ENCODE measurements around the gene FIBP. TPM values are rescaled to one million over a fixed set of nuclear protein-coding genes. Genes with fewer than 3 reads are reported as not detected.
A peak's percentile ranks its signal among the peaks of the same experiment; 100 is the strongest.

Gene FIBP
- total and polyA plus RNA-seq, 10 of the 15 experiments (the other 5 are each of a cell fraction or from before 2014, with no cell fraction given) = 65.1 to 182 (median 94.6) TPM

DNA sequence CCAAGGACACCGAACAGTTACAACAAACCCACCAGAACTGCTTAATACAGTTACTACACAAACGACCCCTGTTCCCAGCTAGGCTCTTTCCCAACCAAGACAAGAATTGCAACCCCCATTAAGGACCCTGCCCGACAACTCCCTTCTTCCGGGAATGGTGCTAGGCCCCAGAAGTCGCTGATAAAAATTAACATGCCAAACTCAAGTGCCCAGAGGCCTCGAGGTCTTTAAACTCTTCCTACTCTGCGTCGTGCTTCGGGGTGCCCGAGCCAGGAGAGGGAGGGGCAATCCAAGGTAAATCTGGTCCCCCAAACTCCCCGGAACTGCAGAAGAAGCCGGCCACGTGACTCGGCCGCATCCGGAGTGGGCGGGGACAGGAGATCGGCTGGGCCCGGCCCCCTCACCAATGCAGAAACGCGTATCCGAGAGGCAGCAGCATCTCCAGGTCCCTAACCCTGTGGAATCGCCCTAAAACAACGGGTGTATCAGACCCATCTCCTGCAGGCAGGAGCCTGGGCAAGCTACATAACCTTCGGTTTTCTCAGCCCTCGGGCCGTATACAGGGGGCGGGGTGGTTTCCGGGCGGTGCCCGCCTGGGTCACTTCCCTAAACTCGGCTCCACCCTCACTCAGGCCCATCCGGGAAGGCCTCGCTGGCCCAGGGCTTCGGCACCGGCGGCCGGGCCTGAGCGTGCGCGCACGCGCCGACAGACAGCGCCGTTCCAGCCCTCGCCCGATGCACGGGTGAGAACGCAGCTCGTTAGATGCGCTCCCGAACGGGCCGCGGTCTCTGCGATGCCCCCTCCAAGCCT is 31.4 kb downstream of the FIBP start (continued):
- TF ChIP-seq, protein P1, sequence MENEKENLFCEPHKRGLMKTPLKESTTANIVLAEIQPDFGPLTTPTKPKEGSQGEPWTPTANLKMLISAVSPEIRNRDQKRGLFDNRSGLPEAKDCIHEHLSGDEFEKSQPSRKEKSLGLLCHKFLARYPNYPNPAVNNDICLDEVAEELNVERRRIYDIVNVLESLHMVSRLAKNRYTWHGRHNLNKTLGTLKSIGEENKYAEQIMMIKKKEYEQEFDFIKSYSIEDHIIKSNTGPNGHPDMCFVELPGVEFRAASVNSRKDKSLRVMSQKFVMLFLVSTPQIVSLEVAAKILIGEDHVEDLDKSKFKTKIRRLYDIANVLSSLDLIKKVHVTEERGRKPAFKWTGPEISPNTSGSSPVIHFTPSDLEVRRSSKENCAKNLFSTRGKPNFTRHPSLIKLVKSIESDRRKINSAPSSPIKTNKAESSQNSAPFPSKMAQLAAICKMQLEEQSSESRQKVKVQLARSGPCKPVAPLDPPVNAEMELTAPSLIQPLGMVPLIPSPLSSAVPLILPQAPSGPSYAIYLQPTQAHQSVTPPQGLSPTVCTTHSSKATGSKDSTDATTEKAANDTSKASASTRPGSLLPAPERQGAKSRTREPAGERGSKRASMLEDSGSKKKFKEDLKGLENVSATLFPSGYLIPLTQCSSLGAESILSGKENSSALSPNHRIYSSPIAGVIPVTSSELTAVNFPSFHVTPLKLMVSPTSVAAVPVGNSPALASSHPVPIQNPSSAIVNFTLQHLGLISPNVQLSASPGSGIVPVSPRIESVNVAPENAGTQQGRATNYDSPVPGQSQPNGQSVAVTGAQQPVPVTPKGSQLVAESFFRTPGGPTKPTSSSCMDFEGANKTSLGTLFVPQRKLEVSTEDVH (IDR thresholded peaks at IDR 0.05; ENCODE audit: low read depth, partially characterized antibody) = peak; percentile 85
- 0 out of 2 replicates have a peak, but pooled peaks have one; percentile 6 for TF ChIP-seq ZNF384 (IDR thresholded peaks at IDR 0.05; ENCODE audit: borderline replicate concordance, low read depth, low read length)
- TF ChIP-seq, protein P2, sequence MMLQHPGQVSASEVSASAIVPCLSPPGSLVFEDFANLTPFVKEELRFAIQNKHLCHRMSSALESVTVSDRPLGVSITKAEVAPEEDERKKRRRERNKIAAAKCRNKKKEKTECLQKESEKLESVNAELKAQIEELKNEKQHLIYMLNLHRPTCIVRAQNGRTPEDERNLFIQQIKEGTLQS (IDR thresholded peaks at IDR 0.05; ENCODE audit: borderline replicate concordance, extremely low read depth, low read depth, low read length) = peak; percentile 65; the same call in 1 of the 2 replicates
- TF ChIP-seq TAF1 (IDR thresholded peaks at IDR 0.05; ENCODE audit: borderline replicate concordance, low read depth, low read length) = 0 out of 2 replicates have a peak, but pooled peaks have one; percentile 49
- TF ChIP-seq, protein P3, sequence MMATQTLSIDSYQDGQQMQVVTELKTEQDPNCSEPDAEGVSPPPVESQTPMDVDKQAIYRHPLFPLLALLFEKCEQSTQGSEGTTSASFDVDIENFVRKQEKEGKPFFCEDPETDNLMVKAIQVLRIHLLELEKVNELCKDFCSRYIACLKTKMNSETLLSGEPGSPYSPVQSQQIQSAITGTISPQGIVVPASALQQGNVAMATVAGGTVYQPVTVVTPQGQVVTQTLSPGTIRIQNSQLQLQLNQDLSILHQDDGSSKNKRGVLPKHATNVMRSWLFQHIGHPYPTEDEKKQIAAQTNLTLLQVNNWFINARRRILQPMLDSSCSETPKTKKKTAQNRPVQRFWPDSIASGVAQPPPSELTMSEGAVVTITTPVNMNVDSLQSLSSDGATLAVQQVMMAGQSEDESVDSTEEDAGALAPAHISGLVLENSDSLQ (IDR thresholded peaks at IDR 0.05) = peak; percentile 16; the same call in 1 of the 2 replicates
- TF ChIP-seq, protein P4, sequence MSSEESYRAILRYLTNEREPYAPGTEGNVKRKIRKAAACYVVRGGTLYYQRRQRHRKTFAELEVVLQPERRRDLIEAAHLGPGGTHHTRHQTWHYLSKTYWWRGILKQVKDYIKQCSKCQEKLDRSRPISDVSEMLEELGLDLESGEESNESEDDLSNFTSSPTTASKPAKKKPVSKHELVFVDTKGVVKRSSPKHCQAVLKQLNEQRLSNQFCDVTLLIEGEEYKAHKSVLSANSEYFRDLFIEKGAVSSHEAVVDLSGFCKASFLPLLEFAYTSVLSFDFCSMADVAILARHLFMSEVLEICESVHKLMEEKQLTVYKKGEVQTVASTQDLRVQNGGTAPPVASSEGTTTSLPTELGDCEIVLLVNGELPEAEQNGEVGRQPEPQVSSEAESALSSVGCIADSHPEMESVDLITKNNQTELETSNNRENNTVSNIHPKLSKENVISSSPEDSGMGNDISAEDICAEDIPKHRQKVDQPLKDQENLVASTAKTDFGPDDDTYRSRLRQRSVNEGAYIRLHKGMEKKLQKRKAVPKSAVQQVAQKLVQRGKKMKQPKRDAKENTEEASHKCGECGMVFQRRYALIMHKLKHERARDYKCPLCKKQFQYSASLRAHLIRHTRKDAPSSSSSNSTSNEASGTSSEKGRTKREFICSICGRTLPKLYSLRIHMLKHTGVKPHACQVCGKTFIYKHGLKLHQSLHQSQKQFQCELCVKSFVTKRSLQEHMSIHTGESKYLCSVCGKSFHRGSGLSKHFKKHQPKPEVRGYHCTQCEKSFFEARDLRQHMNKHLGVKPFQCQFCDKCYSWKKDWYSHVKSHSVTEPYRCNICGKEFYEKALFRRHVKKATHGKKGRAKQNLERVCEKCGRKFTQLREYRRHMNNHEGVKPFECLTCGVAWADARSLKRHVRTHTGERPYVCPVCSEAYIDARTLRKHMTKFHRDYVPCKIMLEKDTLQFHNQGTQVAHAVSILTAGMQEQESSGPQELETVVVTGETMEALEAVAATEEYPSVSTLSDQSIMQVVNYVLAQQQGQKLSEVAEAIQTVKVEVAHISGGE (CRISPR knock-in tag; IDR thresholded peaks at IDR 0.05) = no peak
- TF ChIP-seq MXI1 (IDR thresholded peaks at IDR 0.05; ENCODE audit: low read depth, low read length) = peak; percentile 80
- TF ChIP-seq JUNB (IDR thresholded peaks at IDR 0.05) = no peak
- TF ChIP-seq POLR2AphosphoS5 (IDR thresholded peaks at IDR 0.05; ENCODE audit: low read length) = peak; percentile 92
- TF ChIP-seq, protein P5, sequence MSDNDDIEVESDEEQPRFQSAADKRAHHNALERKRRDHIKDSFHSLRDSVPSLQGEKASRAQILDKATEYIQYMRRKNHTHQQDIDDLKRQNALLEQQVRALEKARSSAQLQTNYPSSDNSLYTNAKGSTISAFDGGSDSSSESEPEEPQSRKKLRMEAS (IDR thresholded peaks at IDR 0.05; ENCODE audit: low read depth, low read length) = peak; percentile 63; the same call in 1 of the 2 replicates
- peak; percentile 71; the same call in 1 of the 2 replicates for TF ChIP-seq SMAD5 (IDR thresholded peaks at IDR 0.05; ENCODE audit: low read depth)
- TF ChIP-seq ZNF207 (IDR thresholded peaks at IDR 0.05; ENCODE audit: borderline replicate concordance) = peak; percentile 84; the same call in 1 of the 2 replicates
- TF ChIP-seq NBN (IDR thresholded peaks at IDR 0.05) = peak; percentile 89; the same call in 1 of the 2 replicates
- TF ChIP-seq ZNF217 (IDR thresholded peaks at IDR 0.05) = no peak
- peak; percentile 32 to 77; a peak in 2 of 4 replicates for TF ChIP-seq BHLHE40 (IDR thresholded peaks at IDR 0.05; ENCODE audit: borderline replicate concordance in 1 of 2, low read depth in 2 of 2, low read length in 1 of 2)
- peak; percentile 24; the same call in 1 of the 2 replicates for TF ChIP-seq CBFB (IDR thresholded peaks at IDR 0.05; ENCODE audit: low read depth)
- TF ChIP-seq, protein P6, sequence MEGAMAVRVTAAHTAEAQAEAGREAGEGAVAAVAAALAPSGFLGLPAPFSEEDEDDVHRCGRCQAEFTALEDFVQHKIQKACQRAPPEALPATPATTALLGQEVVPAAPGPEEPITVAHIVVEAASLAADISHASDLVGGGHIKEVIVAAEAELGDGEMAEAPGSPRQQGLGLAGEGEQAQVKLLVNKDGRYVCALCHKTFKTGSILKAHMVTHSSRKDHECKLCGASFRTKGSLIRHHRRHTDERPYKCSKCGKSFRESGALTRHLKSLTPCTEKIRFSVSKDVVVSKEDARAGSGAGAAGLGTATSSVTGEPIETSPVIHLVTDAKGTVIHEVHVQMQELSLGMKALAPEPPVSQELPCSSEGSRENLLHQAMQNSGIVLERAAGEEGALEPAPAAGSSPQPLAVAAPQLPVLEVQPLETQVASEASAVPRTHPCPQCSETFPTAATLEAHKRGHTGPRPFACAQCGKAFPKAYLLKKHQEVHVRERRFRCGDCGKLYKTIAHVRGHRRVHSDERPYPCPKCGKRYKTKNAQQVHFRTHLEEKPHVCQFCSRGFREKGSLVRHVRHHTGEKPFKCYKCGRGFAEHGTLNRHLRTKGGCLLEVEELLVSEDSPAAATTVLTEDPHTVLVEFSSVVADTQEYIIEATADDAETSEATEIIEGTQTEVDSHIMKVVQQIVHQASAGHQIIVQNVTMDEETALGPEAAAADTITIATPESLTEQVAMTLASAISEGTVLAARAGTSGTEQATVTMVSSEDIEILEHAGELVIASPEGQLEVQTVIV (IDR thresholded peaks at IDR 0.05; ENCODE audit: borderline replicate concordance, partially characterized antibody) = peak; percentile 29

All from GM12878 (cell line).